Bronchial epithelial cell (primary cell): ENCODE results near the gene UAP1L1. TPM values are rescaled to one million over a fixed set of nuclear protein-coding genes. Genes with fewer than 3 reads are reported as not detected.

Experiments used
- DNase-seq: peaks from one replicate; pipeline ENCODE4 v3.0.0-alpha.2; 2010; ENCODE audit warnings: low read depth
- FAIRE-seq: peaks from 2 replicates; lab custom pipeline; 2011; peaks lifted over from hg19 to GRCh38; lab: Jason Lieb, UNC
- H3K27me3 ChIP-seq: 2 replicates; pipeline ENCODE4 v1.5.1; 2011; ENCODE audit warnings: low read length; ENCODE audit not compliant: control insufficient read depth, insufficient read depth
- H3K36me3 ChIP-seq: 2 replicates; pipeline ENCODE4 v1.5.1; 2011; ENCODE audit warnings: low read length; ENCODE audit not compliant: control insufficient read depth, insufficient read depth
- H3K4me3 ChIP-seq: 2 replicates; pipeline ENCODE4 v1.5.1; 2011; ENCODE audit warnings: mild to moderate bottlenecking, low read depth, low read length, control low read depth
- total RNA-seq: library from RNA; depleted of rRNA; stranded (reverse); fragments of >200 nt; gene quantifications from 2 replicates; pipeline ENCODE4 v1.2.1, GENCODE V29; 2014
- TF ChIP-seq, protein P1 (sequence below): IDR thresholded peaks from 2 replicates; pipeline ENCODE4 v1.5.1; 2011; ENCODE audit warnings: mild to moderate bottlenecking, moderate library complexity, low read length, control low read depth, inconsistent platforms; ENCODE audit not compliant: insufficient read depth, severe bottlenecking

The UAP1L1 gene
- total RNA-seq, 1 donor from 2014 or later: 3.2 TPM

- TF ChIP-seq, protein P1, sequence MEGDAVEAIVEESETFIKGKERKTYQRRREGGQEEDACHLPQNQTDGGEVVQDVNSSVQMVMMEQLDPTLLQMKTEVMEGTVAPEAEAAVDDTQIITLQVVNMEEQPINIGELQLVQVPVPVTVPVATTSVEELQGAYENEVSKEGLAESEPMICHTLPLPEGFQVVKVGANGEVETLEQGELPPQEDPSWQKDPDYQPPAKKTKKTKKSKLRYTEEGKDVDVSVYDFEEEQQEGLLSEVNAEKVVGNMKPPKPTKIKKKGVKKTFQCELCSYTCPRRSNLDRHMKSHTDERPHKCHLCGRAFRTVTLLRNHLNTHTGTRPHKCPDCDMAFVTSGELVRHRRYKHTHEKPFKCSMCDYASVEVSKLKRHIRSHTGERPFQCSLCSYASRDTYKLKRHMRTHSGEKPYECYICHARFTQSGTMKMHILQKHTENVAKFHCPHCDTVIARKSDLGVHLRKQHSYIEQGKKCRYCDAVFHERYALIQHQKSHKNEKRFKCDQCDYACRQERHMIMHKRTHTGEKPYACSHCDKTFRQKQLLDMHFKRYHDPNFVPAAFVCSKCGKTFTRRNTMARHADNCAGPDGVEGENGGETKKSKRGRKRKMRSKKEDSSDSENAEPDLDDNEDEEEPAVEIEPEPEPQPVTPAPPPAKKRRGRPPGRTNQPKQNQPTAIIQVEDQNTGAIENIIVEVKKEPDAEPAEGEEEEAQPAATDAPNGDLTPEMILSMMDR: no peak
- no peaks in the 10 kb centered on the region for H3K27me3 ChIP-seq
- no peaks in the 10 kb centered on the region for H3K36me3 ChIP-seq
- FAIRE-seq: no peak
- peak overlapping the region; percentile 83 for H3K4me3 ChIP-seq
- DNase-seq: peak; percentile 82
Measured at GRCh38 chr9:137129456-137130175, 52.3 kb downstream of the UAP1L1 start.

DNA sequence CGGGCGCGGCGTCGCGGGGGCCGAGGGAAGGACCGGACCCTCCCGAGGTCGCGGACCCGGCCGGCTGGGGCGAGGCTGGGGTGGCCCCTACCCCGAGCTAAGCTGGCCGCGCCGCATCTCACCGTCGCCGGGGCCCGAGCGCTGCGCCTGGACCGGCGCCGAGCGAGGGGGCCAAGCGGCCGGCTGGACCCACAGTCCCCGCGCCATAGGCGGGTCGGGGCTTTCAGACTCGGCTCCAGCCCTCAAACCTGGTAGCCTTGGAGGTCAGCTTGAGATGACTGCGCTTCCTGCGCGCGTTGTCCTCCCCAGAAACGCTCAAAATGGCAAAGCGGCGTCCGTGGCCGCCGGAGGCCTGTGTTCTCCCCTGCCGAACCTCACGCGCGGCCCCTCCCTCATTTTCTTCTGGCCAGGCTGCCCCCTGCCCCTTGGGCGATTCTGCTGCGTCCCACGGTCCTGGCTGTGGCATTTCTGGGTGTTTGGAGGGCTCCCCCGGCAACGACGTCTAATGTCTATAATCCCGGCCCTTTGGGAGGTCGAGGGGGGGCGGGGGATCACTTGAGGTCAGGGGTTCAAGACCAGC lies 52.9 kb downstream of the UAP1L1 start:
- Histone ChIP-seq H3K27me3 (no peaks in the 10 kb centered on the region), H3K36me3 (no peaks in the 10 kb centered on the region), H3K4me3 (peak overlapping the region; percentile 83)
- TF ChIP-seq, protein P1: no peak
- FAIRE-seq (no peak), DNase-seq (no peak)

Other genes with a start within 250 kb of the UAP1L1 start
- 1.1 and 1.8 TPM in 2 replicates for gene AJM1, start 235.0 kb upstream of the UAP1L1 start, total RNA-seq
- 57.9 and 124 TPM in 2 replicates for gene PHPT1, start 228.1 kb upstream of the UAP1L1 start, total RNA-seq
- gene MAMDC4, start 225.2 kb upstream of the UAP1L1 start, total RNA-seq: 1.1 and 1.5 TPM in 2 replicates
- 486 and 497 TPM in 2 replicates for gene EDF1, start 211.2 kb upstream of the UAP1L1 start, total RNA-seq
- gene TRAF2, start 191.0 kb upstream of the UAP1L1 start, total RNA-seq: 5.3 and 10.1 TPM in 2 replicates
- gene FBXW5, start 132.8 kb upstream of the UAP1L1 start, total RNA-seq: 162 TPM in 2 replicates
- gene C8G, start 132.3 kb upstream of the UAP1L1 start, total RNA-seq: 0.51 and 0.79 TPM in 2 replicates
- gene LCN12, start 125.2 kb upstream of the UAP1L1 start, total RNA-seq: 0.13 TPM in 1 of 2 replicates, not detected in the other
- gene PTGDS, start 100.0 kb upstream of the UAP1L1 start, total RNA-seq: 0.26 TPM in 2 replicates
- not detected in 2 replicates for gene LCNL1, start 94.5 kb upstream of the UAP1L1 start, total RNA-seq
- 10.0 and 11.5 TPM in 2 replicates for gene PAXX, start 85.1 kb upstream of the UAP1L1 start, total RNA-seq
- 2.1 and 28.8 TPM in 2 replicates for gene CLIC3, start 80.9 kb upstream of the UAP1L1 start, total RNA-seq
- gene ABCA2, start 49.3 kb upstream of the UAP1L1 start, total RNA-seq: 5.5 and 9.9 TPM in 2 replicates
- gene FUT7, start 45.4 kb upstream of the UAP1L1 start, total RNA-seq: not detected in 2 replicates
- 5.5 and 10.5 TPM in 2 replicates for gene NPDC1, start 31.3 kb upstream of the UAP1L1 start, total RNA-seq
- gene ENTPD2, start 23.5 kb upstream of the UAP1L1 start, total RNA-seq: 0.79 and 1.2 TPM in 2 replicates
- gene SAPCD2, start 7.0 kb upstream of the UAP1L1 start, total RNA-seq: 0.26 and 1.2 TPM in 2 replicates
- gene MAN1B1, start 9.5 kb downstream of the UAP1L1 start, total RNA-seq: 58.2 and 65.3 TPM in 2 replicates
- gene DPP7, start 37.2 kb downstream of the UAP1L1 start, total RNA-seq: 45.1 and 66.6 TPM in 2 replicates
- 0.26 and 0.53 TPM in 2 replicates for gene GRIN1, start 61.6 kb downstream of the UAP1L1 start, total RNA-seq
- 0.26 and 2.0 TPM in 2 replicates for gene LRRC26, start 92.5 kb downstream of the UAP1L1 start, total RNA-seq
- not detected in 2 replicates for gene TMEM210, start 94.5 kb downstream of the UAP1L1 start, total RNA-seq
- gene ANAPC2, start 111.0 kb downstream of the UAP1L1 start, total RNA-seq: 20.5 and 23.2 TPM in 2 replicates
- gene SSNA1, start 111.2 kb downstream of the UAP1L1 start, total RNA-seq: 97.9 and 127 TPM in 2 replicates
- gene TPRN, start 123.2 kb downstream of the UAP1L1 start, total RNA-seq: 3.2 and 4.5 TPM in 2 replicates
- gene TMEM203, start 128.1 kb downstream of the UAP1L1 start, total RNA-seq: 38.0 and 39.2 TPM in 2 replicates
- 2.6 and 3.6 TPM in 2 replicates for gene NDOR1, start 128.2 kb downstream of the UAP1L1 start, total RNA-seq
- 0.38 TPM in 1 of 2 replicates, not detected in the other for gene RNF208, start 144.7 kb downstream of the UAP1L1 start, total RNA-seq
- 3.9 and 23.2 TPM in 2 replicates for gene CYSRT1, start 147.7 kb downstream of the UAP1L1 start, total RNA-seq
- under 0.01 and 1.2 TPM in 2 replicates for gene RNF224, start 150.0 kb downstream of the UAP1L1 start, total RNA-seq
- not detected in 2 replicates for gene SLC34A3, start 153.4 kb downstream of the UAP1L1 start, total RNA-seq
- 82.7 and 193 TPM in 2 replicates for gene TUBB4B, start 163.8 kb downstream of the UAP1L1 start, total RNA-seq
- not detected in 2 replicates for gene STPG3, start 173.8 kb downstream of the UAP1L1 start, total RNA-seq
- gene NELFB, start 177.8 kb downstream of the UAP1L1 start, total RNA-seq: 59.8 and 67.9 TPM in 2 replicates
- 18.7 and 25.0 TPM in 2 replicates for gene TOR4A, start 200.2 kb downstream of the UAP1L1 start, total RNA-seq
- 3.4 and 14.5 TPM in 2 replicates for gene NRARP, start 224.8 kb downstream of the UAP1L1 start, total RNA-seq